ENCODE measurements around the gene RBM47.
"Not testable (repeated sequence)": the region's sequence is repeated elsewhere in the genome, so short reads cannot be mapped to it uniquely, and the experiment has no call there.

The RBM47 gene

GRCh38 chr4:40434126-40434687 lies 195.5 kb downstream of the RBM47 start:
- no peak for DNase-seq (ENCODE audit: low read depth)
- no peak overlapping the region for H3K4me3 ChIP-seq (ENCODE audit: low read depth, low read length)
- TF ChIP-seq, protein P1, sequence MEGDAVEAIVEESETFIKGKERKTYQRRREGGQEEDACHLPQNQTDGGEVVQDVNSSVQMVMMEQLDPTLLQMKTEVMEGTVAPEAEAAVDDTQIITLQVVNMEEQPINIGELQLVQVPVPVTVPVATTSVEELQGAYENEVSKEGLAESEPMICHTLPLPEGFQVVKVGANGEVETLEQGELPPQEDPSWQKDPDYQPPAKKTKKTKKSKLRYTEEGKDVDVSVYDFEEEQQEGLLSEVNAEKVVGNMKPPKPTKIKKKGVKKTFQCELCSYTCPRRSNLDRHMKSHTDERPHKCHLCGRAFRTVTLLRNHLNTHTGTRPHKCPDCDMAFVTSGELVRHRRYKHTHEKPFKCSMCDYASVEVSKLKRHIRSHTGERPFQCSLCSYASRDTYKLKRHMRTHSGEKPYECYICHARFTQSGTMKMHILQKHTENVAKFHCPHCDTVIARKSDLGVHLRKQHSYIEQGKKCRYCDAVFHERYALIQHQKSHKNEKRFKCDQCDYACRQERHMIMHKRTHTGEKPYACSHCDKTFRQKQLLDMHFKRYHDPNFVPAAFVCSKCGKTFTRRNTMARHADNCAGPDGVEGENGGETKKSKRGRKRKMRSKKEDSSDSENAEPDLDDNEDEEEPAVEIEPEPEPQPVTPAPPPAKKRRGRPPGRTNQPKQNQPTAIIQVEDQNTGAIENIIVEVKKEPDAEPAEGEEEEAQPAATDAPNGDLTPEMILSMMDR (IDR thresholded peaks at IDR 0.05; ENCODE audit: low read depth, low read length, missing control alignments), result no peak

GRCh38 chr4:40432504-40432903 lies 197.2 kb downstream of the RBM47 start:
- no peak for DNase-seq (ENCODE audit: low read depth)
- H3K4me3 ChIP-seq (ENCODE audit: low read depth, low read length), result no peak overlapping the region
- TF ChIP-seq, protein P1 (IDR thresholded peaks at IDR 0.05; ENCODE audit: low read depth, low read length, missing control alignments), result no peak

DNA sequence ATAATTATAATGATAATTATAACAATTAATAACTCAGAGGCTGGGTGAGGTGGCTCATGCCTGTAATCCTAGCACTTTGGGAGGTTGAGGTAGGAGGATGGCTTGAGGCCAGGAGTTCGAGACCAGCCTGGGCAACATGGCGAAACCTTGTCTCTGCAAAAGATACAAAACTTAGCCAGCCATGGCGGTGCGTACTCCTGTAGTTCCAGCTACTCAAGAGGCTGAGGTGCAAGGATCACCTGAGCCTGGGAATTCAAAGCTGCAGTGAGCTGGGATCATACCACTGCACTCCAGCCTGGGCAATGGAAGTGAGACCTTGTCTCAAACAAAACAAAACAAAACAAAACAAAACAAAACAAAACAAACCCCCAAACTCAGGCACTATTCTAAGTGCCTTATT lies 201.8 kb downstream of the RBM47 start:
- H3K4me3 ChIP-seq (ENCODE audit: low read depth, low read length); DNase-seq (ENCODE audit: low read depth): not testable (repeated sequence)

- DNase-seq (ENCODE audit: low read depth), result no peak
- H3K4me3 ChIP-seq (ENCODE audit: low read depth, low read length), result no peak overlapping the region
- TF ChIP-seq, protein P1 (IDR thresholded peaks at IDR 0.05; ENCODE audit: low read depth, low read length, missing control alignments), result no peak
These were observed 202.5 kb downstream of the RBM47 start for GRCh38 chr4:40427128-40427527.

GRCh38 chr4:40425799-40426574 lies 203.7 kb downstream of the RBM47 start:
- H3K4me3 ChIP-seq (ENCODE audit: low read depth, low read length), result no peak overlapping the region
- TF ChIP-seq, protein P1 (IDR thresholded peaks at IDR 0.05; ENCODE audit: low read depth, low read length, missing control alignments), result no peak
- no peak for DNase-seq (ENCODE audit: low read depth)

DNA sequence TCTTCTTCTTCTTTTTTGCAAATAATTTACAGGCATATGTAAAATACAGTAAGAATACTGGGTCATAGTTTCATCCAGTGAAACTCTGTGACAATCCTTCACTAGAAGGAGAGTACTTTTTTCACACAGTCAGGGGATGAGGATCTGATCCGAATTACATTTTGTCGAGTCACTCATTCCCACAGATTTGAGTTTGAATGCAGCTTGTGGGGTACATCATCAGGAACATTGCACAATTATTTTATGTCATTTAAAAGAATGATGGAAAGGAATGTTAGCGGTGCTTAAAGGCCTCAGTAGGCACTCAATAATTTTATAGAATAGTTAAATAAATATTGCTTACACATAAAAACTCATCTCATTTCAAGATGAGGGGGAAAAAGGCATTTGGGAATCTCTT lies 205.9 kb downstream of the RBM47 start:
- H3K4me3 ChIP-seq (ENCODE audit: low read depth, low read length), result no peak overlapping the region
- no peak for DNase-seq (ENCODE audit: low read depth)
- TF ChIP-seq, protein P1 (IDR thresholded peaks at IDR 0.05; ENCODE audit: low read depth, low read length, missing control alignments), result no peak

GRCh38 chr4:40421839-40422708 lies 207.6 kb downstream of the RBM47 start:
- no peak overlapping the region for H3K4me3 ChIP-seq (ENCODE audit: low read depth, low read length)
- TF ChIP-seq, protein P1 (IDR thresholded peaks at IDR 0.05; ENCODE audit: low read depth, low read length, missing control alignments), result no peak

More at GRCh38 chr4:40421839-40422708, 207.6 kb downstream of the RBM47 start:
- DNase-seq (ENCODE audit: low read depth), result no peak

All from GM12864 (cell line).